Prostate gland (tissue), 2 donors: ENCODE measurements around the gene INPP5B. TPM values are rescaled to one million over a fixed set of nuclear protein-coding genes. Genes with fewer than 3 reads are reported as not detected.

Experiments
- DNase-seq: peaks from one replicate; pipeline ENCODE4 v3.0.0-alpha.2; 2019; ENCODE audit warnings: low spot score
- H3K27ac ChIP-seq, 2 donors: fragments of 200-600 bp; sonication (generic); 2 replicates each; pipeline ENCODE4 v1.5.1; 2017 to 2019
- H3K27me3 ChIP-seq: fragments of 200-600 bp; sonication (generic); replicated peaks from 2 replicates; pipeline ENCODE4 v1.5.1; 2019; ENCODE audit not compliant: insufficient read depth
- H3K36me3 ChIP-seq, 2 donors: fragments of 200-600 bp; sonication (generic); 1 replicate in 1 of 2; 2 replicates in 1 of 2; pipeline versions ENCODE4 v1.5.1 to v1.8.1; 2017 to 2019
- H3K4me1 ChIP-seq: fragments of 200-600 bp; sonication (generic); replicated peaks from 2 replicates; pipeline ENCODE4 v1.5.1; 2019
- H3K4me3 ChIP-seq, 2 donors: fragments of 200-600 bp; sonication (generic); 2 replicates each; pipeline ENCODE4 v1.5.1; 2017 to 2019
- H3K9me3 ChIP-seq: fragments of 200-600 bp; sonication (generic); 2 replicates; pipeline ENCODE4 v1.5.1; 2017
- POLR2A ChIP-seq: fragments of 450-650 bp; IDR thresholded peaks from one replicate; pipeline ENCODE4 v1.6.1; 2016; ENCODE audit warnings: antibody characterized with exemption, mild to moderate bottlenecking
- POLR2AphosphoS5 ChIP-seq: sonication (generic); formaldehyde crosslinking; IDR thresholded peaks from one replicate; pipeline ENCODE4 v1.6.1; 2017; ENCODE audit warnings: antibody characterized with exemption
- WGBS: methylation state at CpG from one replicate; pipeline ENCODE4 v1.1.5; 2018; 5-methylcytosine and 5-hydroxymethylcytosine counted together
- intact Hi-C: fragments of 100-400 bp; cut with DNase I; formaldehyde crosslinking; loops from one replicate; pipeline ENCODE4 v1.14.2; 2022
- total RNA-seq, 2 donors: library from RNA; depleted of rRNA; stranded (reverse); fragments of >200 nt; gene quantifications; one replicate each; pipeline ENCODE4 v1.1.0, GENCODE V29; 2016
- TF ChIP-seq, protein P1 (sequence below), 4 experiments: fragments of 200-600 bp in 2 of 4; fragments of 450-650 bp in 2 of 4; sonication (generic) in 2 of 4; IDR thresholded peaks; 1 replicate in 3 of 4; 2 replicates in 1 of 4; pipeline ENCODE4 v1.5.1; 2016 to 2019; ENCODE audit warnings: antibody characterized with exemption in 4 of 4, mild to moderate bottlenecking in 2 of 4, moderate library complexity in 2 of 4

The INPP5B gene
- total RNA-seq, 2 donors from 2014 or later, result 12.8 to 20.8 TPM

DNA sequence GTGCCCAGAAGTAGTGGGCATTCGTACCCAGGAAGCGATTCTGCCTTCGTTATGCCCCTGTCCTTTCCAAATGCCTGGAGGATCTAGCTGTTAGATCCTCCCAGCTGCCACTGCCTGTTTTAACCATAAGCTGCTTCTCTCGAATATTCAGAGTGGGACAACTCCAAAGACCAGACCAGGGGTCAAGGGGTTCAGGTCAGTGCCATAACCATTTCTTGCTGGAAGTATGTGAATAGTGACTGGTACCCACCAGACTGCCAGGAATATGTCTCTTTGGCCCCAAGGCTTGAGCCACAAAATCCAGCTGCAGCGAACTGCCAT, 86.5 kb downstream of the INPP5B start:
- H3K4me3 ChIP-seq, result peak overlapping the region; percentile 77 to 92
- TF ChIP-seq, protein P1, sequence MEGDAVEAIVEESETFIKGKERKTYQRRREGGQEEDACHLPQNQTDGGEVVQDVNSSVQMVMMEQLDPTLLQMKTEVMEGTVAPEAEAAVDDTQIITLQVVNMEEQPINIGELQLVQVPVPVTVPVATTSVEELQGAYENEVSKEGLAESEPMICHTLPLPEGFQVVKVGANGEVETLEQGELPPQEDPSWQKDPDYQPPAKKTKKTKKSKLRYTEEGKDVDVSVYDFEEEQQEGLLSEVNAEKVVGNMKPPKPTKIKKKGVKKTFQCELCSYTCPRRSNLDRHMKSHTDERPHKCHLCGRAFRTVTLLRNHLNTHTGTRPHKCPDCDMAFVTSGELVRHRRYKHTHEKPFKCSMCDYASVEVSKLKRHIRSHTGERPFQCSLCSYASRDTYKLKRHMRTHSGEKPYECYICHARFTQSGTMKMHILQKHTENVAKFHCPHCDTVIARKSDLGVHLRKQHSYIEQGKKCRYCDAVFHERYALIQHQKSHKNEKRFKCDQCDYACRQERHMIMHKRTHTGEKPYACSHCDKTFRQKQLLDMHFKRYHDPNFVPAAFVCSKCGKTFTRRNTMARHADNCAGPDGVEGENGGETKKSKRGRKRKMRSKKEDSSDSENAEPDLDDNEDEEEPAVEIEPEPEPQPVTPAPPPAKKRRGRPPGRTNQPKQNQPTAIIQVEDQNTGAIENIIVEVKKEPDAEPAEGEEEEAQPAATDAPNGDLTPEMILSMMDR (IDR thresholded peaks at IDR 0.05), result no peak
- TF ChIP-seq POLR2AphosphoS5 (no peak), POLR2A (no peak)
- intact Hi-C loops, result loop anchor here (5.0 kb wide), 1 partner anchor 168 kb away; the partner anchor contains the start of gene CDCA8
- WGBS, result 23% methylated on average over 5 of the region's 5 CpGs
- H3K27me3 ChIP-seq, result no peaks in the 10 kb centered on the region
- DNase-seq, result no peak
- peak overlapping the region; percentile 86 to 89 for H3K27ac ChIP-seq
- peaks cover 10% of the 10 kb centered on the region for H3K4me1 ChIP-seq
- H3K36me3 ChIP-seq, result peaks cover 0 to 1% of the 10 kb centered on the region in 2 donors
- H3K9me3 ChIP-seq, result no peaks in the 10 kb centered on the region

DNA sequence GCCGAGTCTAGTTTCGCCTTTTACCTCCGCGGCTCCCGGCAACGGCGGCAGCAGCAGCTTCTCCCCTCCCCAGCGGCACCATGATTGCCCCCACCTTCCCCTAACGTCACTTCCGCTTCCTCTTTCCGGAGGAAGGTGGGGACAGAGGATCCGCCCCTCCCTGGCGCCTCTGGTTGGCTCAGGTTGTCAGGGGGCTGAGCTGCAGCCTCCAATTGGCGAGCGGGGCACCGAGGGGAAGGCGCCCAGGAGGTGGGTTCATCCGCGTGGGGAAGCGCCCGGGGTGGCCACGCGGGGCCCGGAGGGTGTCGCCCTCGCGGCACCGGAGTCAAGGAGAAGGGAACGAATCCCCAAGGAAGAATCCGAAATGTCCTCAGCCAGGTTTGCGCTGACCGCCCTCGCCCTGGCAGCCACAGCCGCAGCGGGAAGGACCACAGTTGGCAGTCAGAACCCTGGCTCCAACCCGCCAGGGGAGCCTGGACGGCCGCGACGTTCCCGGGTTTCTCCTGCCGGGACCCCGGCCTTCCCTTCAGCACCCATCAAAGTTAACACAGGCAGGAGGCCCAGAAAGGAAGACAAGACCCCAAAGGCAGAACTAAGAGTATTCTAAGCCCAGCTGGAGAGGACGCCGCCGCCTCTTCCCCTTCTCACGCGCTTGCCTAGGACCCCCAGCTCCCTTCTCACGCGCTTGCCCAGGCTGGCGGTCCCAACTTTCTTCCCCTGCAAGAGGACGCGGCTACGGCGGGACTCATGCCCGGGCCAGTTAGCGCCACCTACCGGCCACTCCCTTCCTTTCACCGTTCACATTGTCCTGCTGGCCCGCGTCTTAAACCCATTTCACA, 87.1 kb downstream of the INPP5B start, which contains the start of gene MTF1:
TSS of gene MTF1 (minus strand) at position 86 of the 839 bp plus-strand sequence. CDS start 1,934 bp downstream, outside the sequence.
- H3K4me3 ChIP-seq, result peak within 1 kb of the TSS; percentile 77 to 92
- peak; percentile 97 for DNase-seq
- H3K27ac ChIP-seq, result peak within 1 kb of the TSS; percentile 86 to 89
- under 1% methylated on average over 60 of the region's 61 CpGs for WGBS
- peak; percentile 98 for TF ChIP-seq POLR2AphosphoS5
- TF ChIP-seq, protein P1 (IDR thresholded peaks at IDR 0.05), result peak; percentile 85 to 89 (median 88)
- peak; percentile 74 for TF ChIP-seq POLR2A
- peaks cover 10% of the 10 kb centered on the region for H3K4me1 ChIP-seq
- no peaks in the 10 kb centered on the region for H3K27me3 ChIP-seq
- no peaks in the 10 kb centered on the region for H3K36me3 ChIP-seq
- intact Hi-C loops, result loop anchor here (2.0 to 5.0 kb wide), 2 partner anchors 51 to 167 kb away; partner anchors contain the start of genes CDCA8 and YRDC
- H3K9me3 ChIP-seq, result no peaks in the 10 kb centered on the region

DNA sequence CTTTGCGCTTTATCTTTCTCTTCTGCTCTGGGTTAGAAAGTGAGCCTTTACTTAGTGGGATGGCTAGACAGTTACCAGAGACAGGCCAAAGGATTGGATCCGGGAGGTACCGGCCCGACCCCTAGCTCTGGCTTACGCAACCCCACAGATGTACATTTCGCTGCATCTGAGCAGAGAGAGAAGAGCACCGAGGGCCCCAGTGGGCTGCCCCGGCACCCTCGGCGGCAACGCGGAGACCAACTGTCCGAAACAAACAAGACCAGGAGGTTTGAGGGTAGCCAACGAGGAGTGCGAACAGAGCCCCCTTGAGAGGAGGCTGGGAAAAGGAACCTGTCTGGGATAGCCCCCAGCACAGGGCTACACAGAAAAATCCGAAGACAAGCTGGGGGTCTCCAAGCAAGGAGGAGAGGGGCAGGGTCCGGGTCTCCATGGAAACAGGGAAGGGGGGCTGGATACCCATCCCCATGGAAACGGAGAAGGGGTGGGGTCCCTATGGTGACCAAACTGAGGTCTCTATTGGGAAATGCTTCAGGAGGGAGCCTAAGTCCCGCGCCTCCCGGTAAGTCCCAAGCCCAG, 87.8 kb downstream of the INPP5B start:
- Histone ChIP-seq H3K27ac (peak overlapping the region; percentile 86 to 89), H3K4me3 (peak overlapping the region; percentile 77 to 92), H3K4me1 (peaks cover 10% of the 10 kb centered on the region), H3K36me3 (no peaks in the 10 kb centered on the region), H3K27me3 (no peaks in the 10 kb centered on the region), H3K9me3 (no peaks in the 10 kb centered on the region)
- DNase-seq, result no peak
- WGBS, result 2% methylated on average over 21 of the region's 21 CpGs
- intact Hi-C loops, result loop anchor here (2.0 kb wide), 1 partner anchor 50 kb away; the partner anchor contains the start of gene YRDC
- TF ChIP-seq POLR2AphosphoS5, result no peak
- TF ChIP-seq, protein P1 (IDR thresholded peaks at IDR 0.05), result no peak
- TF ChIP-seq POLR2A, result no peak

DNA sequence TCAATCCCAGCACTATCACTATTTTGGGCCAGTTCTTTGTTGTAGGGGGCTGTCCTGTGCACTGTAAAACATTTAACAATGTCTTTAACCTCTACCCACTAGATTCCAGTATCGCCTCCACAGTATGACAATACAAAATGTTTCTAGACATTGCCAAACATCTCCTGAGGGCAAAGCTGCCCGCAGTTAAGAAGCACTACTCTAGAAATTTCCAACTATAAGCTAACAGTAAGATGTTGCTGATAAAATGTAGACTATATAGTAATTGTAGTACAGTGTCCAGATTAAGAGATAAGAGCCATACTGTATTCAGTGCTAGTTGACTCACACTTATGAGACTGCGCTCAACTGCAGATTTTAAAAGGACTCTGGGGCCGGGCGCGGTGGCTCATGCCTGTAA, 92.4 kb downstream of the INPP5B start:
- intact Hi-C loops, result no loop called here
- Histone ChIP-seq H3K9me3 (no peaks in the 10 kb centered on the region), H3K27me3 (no peaks in the 10 kb centered on the region), H3K36me3 (no peaks in the 10 kb centered on the region), H3K4me3 (no peak overlapping the region), H3K27ac (no peak overlapping the region), H3K4me1 (peaks cover 8% of the 10 kb centered on the region)
- 84% methylated on average over 6 of the region's 6 CpGs for WGBS
- no peak for DNase-seq
- no peak for TF ChIP-seq POLR2AphosphoS5
- TF ChIP-seq, protein P1 (IDR thresholded peaks at IDR 0.05), result no peak
